GM18499 (cell line): Measurements from ENCODE around the gene CYYR1.

Experiments used
- ATAC-seq: cut with Tn5 transposase; IDR thresholded peaks from one replicate; pipeline ENCODE4 v1.9.1; 2021; ENCODE audit warnings: moderate number of reproducible peaks; ENCODE audit not compliant: insufficient read depth, unreplicated experiment

CYYR1 gene

DNA sequence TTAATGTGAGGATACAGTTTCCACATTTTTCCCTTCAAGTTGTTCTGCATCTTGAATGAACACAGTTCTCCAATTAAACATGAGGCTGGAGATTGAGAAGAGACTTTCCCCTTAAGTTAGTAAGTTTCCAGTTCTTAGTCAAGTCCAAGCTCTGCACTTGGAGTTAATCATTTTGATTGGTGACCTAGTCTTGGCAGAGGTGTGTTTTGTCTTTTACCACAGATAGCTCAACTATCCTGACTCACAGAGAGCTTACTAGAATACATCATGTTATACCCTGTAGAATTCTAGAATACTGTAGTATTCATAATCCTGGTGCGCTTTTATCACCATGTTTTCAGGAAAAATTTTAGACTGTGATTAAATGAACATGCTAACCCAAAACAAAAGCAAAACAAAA, 129.2 kb downstream of the CYYR1 start:
- ATAC-seq, result no peak

- ATAC-seq, result no peak
Observed at GRCh38 chr21:26443291-26443690, 129.8 kb downstream of the CYYR1 start.

- ATAC-seq, result no peak
Observed at GRCh38 chr21:26441149-26441548, 131.9 kb downstream of the CYYR1 start.

DNA sequence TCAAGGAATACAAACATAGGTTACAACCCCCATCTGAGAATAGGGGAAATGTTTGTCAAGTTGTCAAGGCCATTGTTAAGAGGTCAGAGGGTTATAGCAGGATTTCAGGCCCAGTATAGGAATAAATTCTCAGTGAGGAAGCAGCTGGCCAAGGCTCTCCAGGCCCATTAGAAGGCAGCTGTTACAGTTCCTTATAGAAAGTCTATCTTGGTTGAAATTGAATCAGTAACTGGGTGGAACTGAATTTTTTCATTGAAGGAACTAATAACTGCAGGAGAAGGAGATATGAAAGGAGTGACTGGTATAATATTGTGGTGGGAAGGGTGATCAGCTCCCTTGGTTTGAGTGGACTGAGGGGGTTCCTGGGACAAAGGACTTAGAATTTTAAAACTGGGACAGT, 134.1 kb downstream of the CYYR1 start:
- no peak for ATAC-seq

DNA sequence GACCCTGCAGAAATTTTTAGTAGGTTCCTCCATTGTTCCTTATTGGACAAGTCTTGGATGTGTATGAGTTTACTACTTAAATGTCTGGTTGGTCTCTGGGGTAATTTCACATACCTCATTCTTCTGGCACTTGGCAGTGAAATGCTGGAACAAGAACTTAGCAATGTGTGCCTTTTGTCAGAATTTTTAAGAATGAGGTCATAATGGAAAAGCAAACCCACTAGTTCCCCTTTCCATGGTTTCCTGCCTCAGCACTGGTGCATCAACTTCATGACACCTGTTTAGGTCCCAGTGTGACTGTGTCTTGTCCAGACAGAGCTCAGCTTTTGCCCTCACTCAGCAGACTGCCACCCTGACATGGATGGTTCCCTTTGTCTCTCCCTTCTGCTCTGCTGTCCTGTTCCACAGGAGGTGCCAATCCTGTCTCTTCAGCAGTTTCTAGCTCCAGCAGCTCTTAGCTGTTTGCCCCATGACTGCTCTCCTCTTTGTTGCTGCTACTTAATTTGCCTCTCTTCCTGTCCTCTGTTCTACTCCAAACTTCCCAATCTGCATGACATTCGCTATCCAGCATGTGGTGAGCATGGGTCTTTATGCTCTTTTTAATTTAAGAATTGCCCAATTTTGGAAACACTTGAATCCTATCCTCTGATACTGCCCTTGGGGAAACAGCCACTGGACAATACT, 135.6 kb downstream of the CYYR1 start:
- no peak for ATAC-seq

DNA sequence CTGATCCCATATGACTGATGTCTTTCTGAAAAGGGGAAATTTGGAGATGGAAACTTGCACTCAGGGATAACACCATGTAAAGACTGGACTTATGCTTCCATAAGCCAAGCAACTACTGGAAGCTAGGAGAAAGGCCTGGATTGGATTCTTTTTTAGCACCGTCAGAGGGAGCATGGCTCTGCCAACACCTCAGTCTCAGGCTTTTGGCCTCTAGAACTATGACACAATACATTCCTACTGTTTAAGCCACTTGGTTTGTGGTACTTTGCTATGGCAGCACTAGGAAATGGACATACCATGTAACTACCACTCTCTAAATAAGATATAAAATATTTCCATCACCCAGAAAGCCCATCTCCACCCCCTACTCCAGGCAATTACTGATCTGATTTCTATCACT, 139.7 kb downstream of the CYYR1 start:
- no peak for ATAC-seq

DNA sequence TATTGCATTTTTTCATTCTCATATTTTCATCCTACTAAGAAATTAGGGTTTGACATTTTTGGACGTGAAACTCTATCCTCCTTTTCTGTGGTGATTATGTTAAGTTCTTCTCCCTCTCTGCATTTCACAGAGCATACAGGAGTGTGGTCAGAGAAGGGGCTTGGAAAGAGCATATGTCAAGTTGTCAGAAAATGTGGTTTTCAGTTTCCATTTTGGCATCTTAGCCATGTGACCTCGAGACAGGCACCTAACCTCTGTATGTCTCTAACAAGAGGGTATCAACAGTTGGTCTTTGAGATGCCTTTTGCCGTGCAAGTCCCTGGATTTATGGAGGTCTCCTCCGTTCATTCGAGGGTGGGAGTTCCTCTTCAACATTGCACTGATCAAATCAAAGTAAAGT, 140.7 kb downstream of the CYYR1 start:
- no peak for ATAC-seq

GRCh38 chr21:26425576-26425975, 147.5 kb downstream of the CYYR1 start:
- no peak for ATAC-seq

GRCh38 chr21:26423511-26423910, 149.6 kb downstream of the CYYR1 start:
- ATAC-seq, result no peak

DNA sequence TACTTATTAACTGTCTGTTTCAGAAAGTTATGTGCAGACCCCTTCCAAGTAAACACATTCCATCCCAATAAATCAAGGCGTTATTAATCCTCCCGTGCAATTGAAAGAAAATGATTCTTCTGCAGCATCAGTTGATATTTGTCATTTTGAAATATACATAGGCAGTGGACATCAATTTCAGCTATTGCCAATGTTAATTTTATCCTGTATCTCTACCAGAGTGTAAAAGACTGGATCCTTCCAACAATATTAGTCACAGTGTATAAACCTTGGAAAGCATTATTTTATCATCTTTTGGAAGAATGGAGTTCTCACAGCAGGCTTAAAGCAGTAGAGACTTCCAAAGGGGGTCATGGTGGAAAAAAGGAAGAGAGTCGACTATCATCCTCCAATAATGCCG, 150.4 kb downstream of the CYYR1 start:
- ATAC-seq, result no peak

- ATAC-seq, result no peak
Observed at GRCh38 chr21:26422138-26422537, 150.9 kb downstream of the CYYR1 start.

- ATAC-seq, result no peak
Observed at GRCh38 chr21:26421724-26422123, 151.4 kb downstream of the CYYR1 start.
